ENCODE results near the gene LENEP. TPM values are rescaled to one million over a fixed set of nuclear protein-coding genes. Genes with fewer than 3 reads are reported as not detected.

LENEP gene
- total RNA-seq, 1 donor from 2014 or later: not detected

DNA sequence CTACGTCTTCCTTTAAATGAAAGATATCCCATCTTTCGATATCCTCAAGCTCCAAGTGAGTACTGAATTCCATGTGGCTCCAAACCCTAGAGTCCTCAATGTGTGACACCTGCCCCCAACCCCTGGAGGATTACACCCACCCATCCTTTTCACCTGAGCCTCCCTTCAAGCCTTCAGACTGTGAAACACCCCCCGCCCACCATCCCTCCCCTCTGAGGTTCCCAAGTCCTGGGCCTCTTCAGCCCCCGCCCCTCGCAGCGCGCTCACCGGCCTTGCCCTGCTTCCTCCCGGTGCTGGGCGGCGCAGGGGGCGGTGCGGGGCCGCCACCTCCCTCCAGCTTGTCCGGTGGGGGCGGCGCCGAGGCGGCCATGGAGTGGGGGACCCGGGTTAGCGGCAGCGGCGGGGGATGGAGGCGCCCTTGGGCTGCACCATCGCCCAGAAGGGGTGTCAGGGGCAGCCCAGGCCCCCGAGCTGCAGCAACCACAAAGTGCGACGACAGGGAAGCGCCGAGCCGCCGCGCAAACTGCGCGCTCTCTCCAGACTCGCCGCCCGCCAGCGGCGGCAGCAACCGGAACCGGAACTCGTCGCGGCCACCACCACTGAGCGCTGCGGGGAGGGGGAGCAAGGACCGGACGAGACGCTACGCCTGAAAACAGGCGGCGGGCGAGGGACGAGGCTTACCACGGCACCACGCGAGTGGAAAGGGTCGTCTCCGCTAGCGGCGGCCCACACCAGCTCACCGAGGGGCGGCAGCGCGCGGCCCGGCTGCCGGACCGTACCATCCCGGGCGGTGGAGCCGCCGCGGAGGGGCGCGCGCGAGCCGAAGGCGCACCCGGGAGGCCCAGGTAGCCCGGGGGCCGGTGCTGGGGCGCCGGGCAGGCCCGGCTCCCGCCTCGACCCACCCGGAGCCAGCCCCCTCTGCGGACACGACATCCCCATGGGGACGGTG lies 31.9 kb upstream of the LENEP start, which contains the start of gene PYGO2:
PYGO2 (minus strand) TSS at position 576 of the 949 bp plus-strand sequence; CDS start at position 370, 206 bp downstream.
- Histone ChIP-seq H3K9me3 (no peaks in the 10 kb centered on the region), H3K27me3 (no peaks in the 10 kb centered on the region), H3K27ac (peak within 1 kb of the TSS; percentile 97), H3K4me3 (peak within 1 kb of the TSS; percentile 73 to 91), H3K4me1 (peaks cover 44% of the 10 kb centered on the region), H3K36me3 (peaks cover 0 to 39% of the 10 kb centered on the region in 2 donors)
- intact Hi-C loops (cut with DNase I): loop anchor here (5.0 to 10.0 kb wide), 2 partner anchors 56 to 103 kb away; partner anchors contain the start of gene EFNA4
- DNase-seq (ENCODE audit: extremely low spot score in 2 of 2): no peak
- TF ChIP-seq POLR2AphosphoS5 (IDR thresholded peaks at IDR 0.05; ENCODE audit: insufficient read depth in 1 of 2, low read depth in 1 of 2) (peak in 1 of 2 donors; percentile 90), CTCF (IDR thresholded peaks at IDR 0.05) (peak; percentile 56 to 72 (median 70)), POLR2A (IDR thresholded peaks at IDR 0.05) (peak in 1 of 2 donors; percentile 42)

DNA sequence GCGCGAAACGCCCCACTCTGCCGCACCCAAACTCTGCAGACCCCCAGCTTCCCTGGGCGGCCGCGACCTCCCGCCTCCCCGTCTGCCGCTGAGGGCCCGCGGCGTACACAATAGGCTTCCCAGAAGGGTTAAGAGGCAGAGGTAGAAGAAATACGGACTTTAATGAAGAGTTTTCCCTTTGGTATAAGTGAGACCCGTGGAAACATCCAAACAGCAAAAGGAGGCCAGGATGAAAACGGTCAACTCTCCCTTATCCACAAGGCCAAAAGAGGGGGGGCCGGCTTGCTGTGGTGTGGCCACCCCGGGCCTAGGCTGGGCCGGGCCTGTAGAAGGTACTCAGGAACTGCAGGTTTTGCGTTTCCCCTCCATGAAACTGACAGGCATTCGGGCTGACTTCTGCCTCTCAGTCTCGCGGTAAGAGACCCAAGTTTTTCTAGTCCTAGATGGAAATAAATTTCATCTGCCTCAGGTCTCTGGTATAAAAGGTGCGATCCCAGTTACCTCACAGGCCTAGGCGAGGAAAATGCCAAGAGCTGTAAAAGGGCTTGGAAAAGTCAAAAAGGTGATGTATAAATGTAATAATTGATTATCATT lies 31.1 kb upstream of the LENEP start:
- Histone ChIP-seq H3K27me3 (no peaks in the 10 kb centered on the region), H3K4me3 (peak overlapping the region; percentile 73 to 91), H3K9me3 (no peaks in the 10 kb centered on the region), H3K27ac (peak overlapping the region; percentile 97), H3K4me1 (peaks cover 40% of the 10 kb centered on the region), H3K36me3 (peaks cover 0 to 45% of the 10 kb centered on the region in 2 donors)
- TF ChIP-seq CTCF (IDR thresholded peaks at IDR 0.05) (no peak), POLR2A (IDR thresholded peaks at IDR 0.05) (no peak), POLR2AphosphoS5 (IDR thresholded peaks at IDR 0.05; ENCODE audit: insufficient read depth in 1 of 2, low read depth in 1 of 2) (no peak)
- intact Hi-C loops (cut with DNase I): loop anchor here (5.0 to 10.0 kb wide), 2 partner anchors 55 to 103 kb away; partner anchors contain the start of gene EFNA4
- DNase-seq (ENCODE audit: extremely low spot score in 2 of 2): no peak

- H3K4me1 ChIP-seq: peaks cover 42% of the 10 kb centered on the region
- no peak for DNase-seq (ENCODE audit: extremely low spot score in 2 of 2)
- intact Hi-C loops (cut with DNase I): loop anchor here (5.0 to 10.0 kb wide), 2 partner anchors 54 to 102 kb away; partner anchors contain the start of gene EFNA4
- H3K36me3 ChIP-seq: peaks cover 0 to 45% of the 10 kb centered on the region in 2 donors
- H3K4me3 ChIP-seq: peak overlapping the region in 1 of 2 donors; percentile 91
- no peaks in the 10 kb centered on the region for H3K27me3 ChIP-seq
- peak overlapping the region; percentile 97 for H3K27ac ChIP-seq
- TF ChIP-seq CTCF (IDR thresholded peaks at IDR 0.05) (no peak), POLR2AphosphoS5 (IDR thresholded peaks at IDR 0.05; ENCODE audit: insufficient read depth in 1 of 2, low read depth in 1 of 2) (no peak), POLR2A (IDR thresholded peaks at IDR 0.05) (no peak)
- no peaks in the 10 kb centered on the region for H3K9me3 ChIP-seq
These were observed 30.5 kb upstream of the LENEP start for GRCh38 chr1:154962795-154963330.

DNA sequence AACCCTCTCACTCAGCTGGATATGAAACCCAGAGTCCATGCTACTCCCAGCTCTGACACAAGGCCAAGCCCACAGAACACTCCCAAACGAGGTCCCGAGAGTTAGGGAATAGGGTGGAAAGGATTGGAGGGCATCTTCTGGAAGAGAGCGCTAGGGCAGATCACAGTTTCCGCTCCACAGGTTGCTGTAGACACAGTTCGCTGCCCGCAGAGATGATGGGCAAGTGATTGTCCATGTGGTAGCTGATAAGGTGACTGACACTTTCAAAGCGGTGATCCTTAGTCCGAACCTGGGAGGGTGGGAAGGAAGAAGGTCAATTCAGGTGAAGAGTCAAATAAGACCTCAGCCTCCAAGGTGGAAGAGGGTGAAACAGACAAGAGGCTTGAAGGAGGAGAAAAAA lies 29.7 kb upstream of the LENEP start:
- H3K4me1 ChIP-seq: peaks cover 44% of the 10 kb centered on the region
- no peaks in the 10 kb centered on the region for H3K27me3 ChIP-seq
- H3K9me3 ChIP-seq: no peaks in the 10 kb centered on the region
- H3K27ac ChIP-seq: no peak overlapping the region
- TF ChIP-seq CTCF (IDR thresholded peaks at IDR 0.05) (no peak), POLR2A (IDR thresholded peaks at IDR 0.05) (no peak), POLR2AphosphoS5 (IDR thresholded peaks at IDR 0.05; ENCODE audit: insufficient read depth in 1 of 2, low read depth in 1 of 2) (no peak)
- no peak for DNase-seq (ENCODE audit: extremely low spot score in 2 of 2)
- intact Hi-C loops (cut with DNase I): loop anchor here (5.0 to 10.0 kb wide), 2 partner anchors 54 to 101 kb away; partner anchors contain the start of gene EFNA4
- no peak overlapping the region for H3K4me3 ChIP-seq
- peaks cover 0 to 41% of the 10 kb centered on the region in 2 donors for H3K36me3 ChIP-seq

Measured in vagina (tissue), 2 donors.